ENCODE data around the gene ANXA11.
A peak's percentile ranks its signal among the peaks of the same experiment; 100 is the strongest.
"Not testable (repeated sequence)": the region's sequence is repeated elsewhere in the genome, so short reads cannot be mapped to it uniquely, and the experiment has no call there.

Gene ANXA11

GRCh38 chr10:80164596-80164995, 40.7 kb downstream of the ANXA11 start:
- no peak for DNase-seq

- no peak for DNase-seq
These were observed 41.5 kb downstream of the ANXA11 start for GRCh38 chr10:80163741-80164341.

GRCh38 chr10:80161321-80162083, 43.8 kb downstream of the ANXA11 start:
- DNase-seq: no peak

GRCh38 chr10:80160361-80161320, 44.7 kb downstream of the ANXA11 start:
- no peak for DNase-seq

- no peak for DNase-seq
These were observed 46.0 kb downstream of the ANXA11 start for GRCh38 chr10:80159166-80159873.

- no peak for DNase-seq
These were observed 46.7 kb downstream of the ANXA11 start for GRCh38 chr10:80158598-80159127.

- no peak for DNase-seq
These were observed 47.2 kb downstream of the ANXA11 start for GRCh38 chr10:80158126-80158525.

- no peak for DNase-seq
These were observed 47.8 kb downstream of the ANXA11 start for GRCh38 chr10:80157561-80157960.

- DNase-seq: no peak
These were observed 49.1 kb downstream of the ANXA11 start for GRCh38 chr10:80156216-80156615.

- no peak for DNase-seq
These were observed 49.6 kb downstream of the ANXA11 start for GRCh38 chr10:80155696-80156215.

- DNase-seq: no peak
These were observed 50.2 kb downstream of the ANXA11 start for GRCh38 chr10:80154978-80155695.

GRCh38 chr10:80154626-80154977, 50.7 kb downstream of the ANXA11 start:
- no peak for DNase-seq

GRCh38 chr10:80153460-80153859, 51.9 kb downstream of the ANXA11 start:
- DNase-seq: no peak

- no peak for DNase-seq
These were observed 52.5 kb downstream of the ANXA11 start for GRCh38 chr10:80152820-80153219.

GRCh38 chr10:80150172-80150571, 55.2 kb downstream of the ANXA11 start:
- DNase-seq: no peak

- no peak for DNase-seq
These were observed 56.2 kb downstream of the ANXA11 start for GRCh38 chr10:80149123-80149522.

- DNase-seq: no peak
These were observed 57.1 kb downstream of the ANXA11 start for GRCh38 chr10:80148166-80148805.

GRCh38 chr10:80146918-80147317, 58.4 kb downstream of the ANXA11 start:
- DNase-seq: no peak

GRCh38 chr10:80145406-80146308, 59.7 kb downstream of the ANXA11 start:
- DNase-seq: not testable (repeated sequence)

- DNase-seq: peak; percentile 21 to 31
These were observed 60.6 kb downstream of the ANXA11 start for GRCh38 chr10:80144696-80145131.

All from activated CD4-positive, alpha-beta T cell treated with anti-CD3 and anti-CD28 coated beads, Interleukin-2, amount 50 U/mL, for 48 hours (primary cell).